Stimulated activated CD4-positive, alpha-beta T cell treated with anti-CD3 and anti-CD28 coated beads, Interleukin-15, amount 100 ng/mL, for 24 hours (primary cell): ENCODE measurements around the gene TAB2.

Experiments
- DNase-seq: peaks from one replicate; pipeline ENCODE4 v3.0.0-alpha.2; 2020

The TAB2 gene, protein sequence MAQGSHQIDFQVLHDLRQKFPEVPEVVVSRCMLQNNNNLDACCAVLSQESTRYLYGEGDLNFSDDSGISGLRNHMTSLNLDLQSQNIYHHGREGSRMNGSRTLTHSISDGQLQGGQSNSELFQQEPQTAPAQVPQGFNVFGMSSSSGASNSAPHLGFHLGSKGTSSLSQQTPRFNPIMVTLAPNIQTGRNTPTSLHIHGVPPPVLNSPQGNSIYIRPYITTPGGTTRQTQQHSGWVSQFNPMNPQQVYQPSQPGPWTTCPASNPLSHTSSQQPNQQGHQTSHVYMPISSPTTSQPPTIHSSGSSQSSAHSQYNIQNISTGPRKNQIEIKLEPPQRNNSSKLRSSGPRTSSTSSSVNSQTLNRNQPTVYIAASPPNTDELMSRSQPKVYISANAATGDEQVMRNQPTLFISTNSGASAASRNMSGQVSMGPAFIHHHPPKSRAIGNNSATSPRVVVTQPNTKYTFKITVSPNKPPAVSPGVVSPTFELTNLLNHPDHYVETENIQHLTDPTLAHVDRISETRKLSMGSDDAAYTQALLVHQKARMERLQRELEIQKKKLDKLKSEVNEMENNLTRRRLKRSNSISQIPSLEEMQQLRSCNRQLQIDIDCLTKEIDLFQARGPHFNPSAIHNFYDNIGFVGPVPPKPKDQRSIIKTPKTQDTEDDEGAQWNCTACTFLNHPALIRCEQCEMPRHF

GRCh38 chr6:149317644-149318571, at the start of gene TAB2:
Gene TAB2 (plus strand): TSS chr6:149317712. CDS start chr6:149369998, 52,286 bp downstream.
- DNase-seq = peak; percentile 87

GRCh38 chr6:149268146-149268545, 49.4 kb upstream of the TAB2 start:
- DNase-seq = no peak

DNA sequence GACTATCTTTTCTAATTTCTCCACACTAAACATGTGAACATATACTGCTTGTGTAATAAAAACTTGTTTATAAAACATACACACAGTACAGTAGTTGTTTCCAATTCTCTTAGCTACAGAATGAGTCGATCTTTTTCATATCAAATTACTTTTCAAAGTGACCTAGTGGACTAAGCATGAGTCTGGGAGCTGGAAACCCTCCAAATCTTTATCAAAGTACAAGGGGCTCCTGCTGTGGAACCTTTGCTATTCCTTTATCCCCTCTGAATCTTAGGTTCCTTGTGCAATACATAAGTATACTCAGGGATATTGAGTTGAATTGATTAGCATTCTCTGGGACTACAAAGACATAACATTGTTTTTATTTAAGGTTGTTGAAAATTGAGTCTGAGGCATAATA, 48.7 kb upstream of the TAB2 start:
- DNase-seq = no peak

DNA sequence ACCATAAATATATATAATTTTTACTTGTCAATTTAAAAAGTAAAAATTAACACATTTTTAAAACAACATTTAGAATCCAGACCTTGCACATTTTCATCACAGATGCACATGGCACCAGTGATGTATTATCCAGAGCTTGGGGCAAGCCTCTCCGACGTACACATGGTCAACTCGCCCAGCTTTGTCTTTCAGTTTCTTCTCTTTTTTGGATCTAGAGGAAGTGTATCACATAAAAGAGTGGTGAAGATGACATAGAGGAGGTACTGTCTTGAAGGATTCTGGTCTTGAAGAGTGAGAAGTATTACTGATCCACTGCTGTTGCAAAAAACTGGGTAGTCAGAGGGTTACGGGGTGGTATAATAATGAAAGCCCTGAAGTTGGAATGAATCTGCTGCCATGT, 46.9 kb upstream of the TAB2 start:
- DNase-seq = no peak

DNA sequence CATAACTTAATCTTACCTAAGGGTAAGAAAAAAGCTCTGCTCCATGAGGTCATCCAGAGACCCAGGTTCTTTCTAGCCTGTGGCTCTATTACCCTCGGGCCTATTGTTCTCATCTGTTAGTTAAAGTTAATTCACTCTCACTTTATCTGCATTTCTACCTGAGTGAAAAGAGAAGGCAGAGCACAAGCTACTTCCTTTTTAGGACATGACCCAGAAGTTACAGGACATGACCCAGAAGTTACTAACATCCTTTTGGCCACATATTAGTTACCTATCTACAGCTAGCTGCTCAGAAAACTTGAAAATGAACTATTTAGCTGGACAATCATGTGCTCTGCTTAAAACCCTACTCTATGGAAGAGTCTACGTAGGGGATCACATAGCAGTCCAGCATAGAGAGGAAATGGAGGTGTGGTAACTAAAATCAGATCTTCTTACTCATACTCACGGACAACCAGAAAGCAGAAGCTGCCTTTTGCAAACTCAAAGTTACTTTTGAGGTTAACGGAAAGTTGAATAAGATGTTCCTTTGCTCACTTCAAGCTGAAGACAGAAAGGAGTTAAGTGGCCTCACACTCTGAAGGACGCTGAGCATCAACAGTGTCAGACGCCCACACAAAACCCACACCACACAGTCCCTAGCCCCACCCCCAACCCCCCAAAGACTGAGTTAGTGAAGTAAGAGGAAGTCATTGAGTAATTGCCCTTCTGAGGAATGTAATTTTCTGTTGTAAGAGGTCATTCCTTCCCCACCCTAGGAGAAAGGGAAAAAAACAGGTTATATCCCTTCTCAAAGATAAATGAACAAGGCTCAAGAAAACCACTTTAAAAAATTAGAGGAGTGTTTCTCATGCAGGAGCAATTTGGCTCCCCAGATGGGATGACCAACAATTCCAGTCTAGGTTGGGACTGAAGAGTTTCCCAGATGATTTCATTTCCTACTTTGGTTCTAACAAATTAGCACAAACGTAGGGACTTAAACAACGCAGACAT, 45.9 kb upstream of the TAB2 start:
- DNase-seq = peak; percentile 84

- DNase-seq = peak; percentile 14
Measured at GRCh38 chr6:149273318-149273717, 44.2 kb upstream of the TAB2 start.

GRCh38 chr6:149275621-149276020, 41.9 kb upstream of the TAB2 start:
- no peak for DNase-seq

GRCh38 chr6:149277621-149278020, 39.9 kb upstream of the TAB2 start:
- no peak for DNase-seq

- no peak for DNase-seq
Measured at GRCh38 chr6:149278997-149279396, 38.5 kb upstream of the TAB2 start.

GRCh38 chr6:149284904-149285303, 32.6 kb upstream of the TAB2 start:
- peak; percentile 19 for DNase-seq

DNA sequence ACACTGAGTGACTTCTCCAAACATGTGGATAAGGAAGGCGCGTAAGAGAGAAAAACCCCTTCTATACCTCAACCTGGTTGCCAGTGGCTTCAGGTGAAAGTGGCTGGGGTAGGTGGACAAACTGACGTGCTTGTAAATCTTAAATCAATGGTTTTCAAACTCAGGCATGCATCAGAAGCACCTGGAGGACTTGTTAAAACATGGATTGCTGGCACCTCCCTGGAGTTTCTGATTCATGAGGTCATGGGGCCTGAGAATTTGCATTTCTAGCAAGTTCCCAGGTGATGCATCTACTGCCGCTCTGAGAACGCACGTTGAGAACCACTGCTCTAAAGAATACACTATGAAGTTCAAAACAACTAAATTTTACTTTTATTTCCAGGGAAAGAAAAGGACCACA, 31.9 kb upstream of the TAB2 start:
- DNase-seq = no peak

DNA sequence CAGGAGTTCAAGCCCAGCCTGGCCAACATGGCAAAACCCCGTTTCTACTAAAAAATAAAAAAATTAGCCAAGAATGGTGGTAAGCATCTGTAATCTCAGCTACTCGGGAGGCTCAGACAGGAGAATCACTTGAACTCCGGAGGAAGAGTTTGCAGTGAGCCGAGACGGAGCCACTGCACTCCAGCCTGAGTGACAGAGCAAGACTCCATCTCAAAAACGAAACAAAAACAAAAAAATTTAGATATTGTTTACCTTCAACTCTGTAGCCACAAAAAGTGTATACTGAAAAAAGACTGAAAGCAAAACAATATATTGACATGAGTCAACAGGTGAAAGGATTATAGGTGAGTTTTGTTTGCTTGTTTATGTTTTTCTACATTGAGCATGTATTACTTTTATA, 30.6 kb upstream of the TAB2 start:
- no peak for DNase-seq

GRCh38 chr6:149289192-149289781, 28.2 kb upstream of the TAB2 start:
- no peak for DNase-seq

DNA sequence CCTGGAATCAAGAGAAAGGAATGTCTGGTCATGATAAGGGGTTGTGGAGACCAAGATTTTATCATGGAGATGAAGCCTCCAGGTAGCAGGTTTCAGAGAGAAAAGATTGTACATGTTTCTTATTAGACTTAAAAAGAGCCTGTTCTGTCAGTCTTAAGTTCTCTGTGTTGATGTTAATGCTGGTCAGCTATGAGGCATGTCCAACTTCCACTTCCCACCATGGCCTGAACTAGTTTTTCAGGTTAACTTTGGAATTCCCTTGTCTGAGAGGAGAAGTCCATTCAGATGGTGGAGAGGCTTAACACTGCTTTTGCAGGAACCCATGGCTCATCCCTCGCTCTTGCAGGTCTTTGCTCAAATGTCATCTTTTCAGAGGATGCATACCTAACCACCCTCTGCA, 27.5 kb upstream of the TAB2 start:
- no peak for DNase-seq

GRCh38 chr6:149293244-149293643, 24.3 kb upstream of the TAB2 start:
- DNase-seq = no peak

GRCh38 chr6:149300563-149300962, 16.9 kb upstream of the TAB2 start:
- no peak for DNase-seq

DNA sequence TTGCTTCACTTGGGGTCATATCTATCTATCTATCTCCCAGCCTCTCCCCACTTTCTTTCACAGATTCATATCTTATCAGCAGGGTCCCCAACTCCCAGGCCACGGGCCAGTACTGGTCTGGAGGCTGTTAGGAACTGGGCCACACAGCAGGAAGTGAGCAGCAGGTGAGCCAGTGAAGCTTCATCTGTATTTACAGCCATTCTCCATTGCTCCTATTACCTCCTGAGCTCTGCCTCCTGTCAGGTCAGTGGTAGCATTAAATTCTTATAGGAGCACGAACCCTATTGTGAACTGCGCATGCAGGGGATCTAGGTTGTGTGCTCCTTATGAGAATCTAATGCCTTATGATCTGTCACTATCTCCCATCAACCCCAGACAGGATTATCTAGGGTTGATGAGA, 14.8 kb upstream of the TAB2 start:
- DNase-seq = no peak

GRCh38 chr6:149303468-149303867, 14.0 kb upstream of the TAB2 start:
- no peak for DNase-seq

DNA sequence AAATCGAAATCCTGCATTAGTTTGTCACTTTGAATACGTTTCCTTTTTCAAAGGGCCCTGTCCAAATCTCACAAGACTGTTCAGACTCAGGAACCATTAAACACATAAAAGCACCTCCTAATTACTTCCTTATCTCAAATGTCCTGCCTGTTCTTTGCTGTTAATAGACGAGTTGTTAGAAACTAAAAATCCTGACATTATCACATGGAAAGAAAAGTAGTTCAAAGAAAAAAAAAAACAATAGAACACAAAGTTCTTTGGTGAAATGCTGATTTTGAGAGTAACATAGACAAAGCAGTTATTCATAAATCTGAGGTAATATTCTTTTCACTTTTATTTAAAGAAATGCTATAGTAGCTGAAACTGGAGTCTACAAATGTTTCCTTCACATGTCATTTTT, 12.1 kb upstream of the TAB2 start:
- no peak for DNase-seq

GRCh38 chr6:149306967-149307366, 10.5 kb upstream of the TAB2 start:
- no peak for DNase-seq

DNA sequence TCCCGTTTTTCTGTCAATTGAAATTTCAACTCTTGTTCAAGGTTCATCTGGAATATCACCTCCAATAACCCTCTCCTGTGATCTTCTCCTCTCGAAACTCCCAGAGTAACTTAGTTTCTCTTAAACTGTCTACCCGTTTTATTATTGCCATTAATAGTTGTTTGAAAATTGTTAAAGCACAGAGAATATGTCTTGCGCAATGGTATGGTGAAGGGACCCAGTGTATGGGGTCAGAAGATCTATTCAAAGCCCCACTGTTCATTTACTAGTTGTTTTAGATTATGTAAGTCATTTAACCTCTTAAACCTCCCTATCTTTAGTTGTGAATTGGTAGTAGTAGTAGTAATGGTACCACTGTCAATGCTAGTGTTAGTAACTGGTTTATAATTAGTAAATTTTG, 6.2 kb upstream of the TAB2 start:
- no peak for DNase-seq

DNA sequence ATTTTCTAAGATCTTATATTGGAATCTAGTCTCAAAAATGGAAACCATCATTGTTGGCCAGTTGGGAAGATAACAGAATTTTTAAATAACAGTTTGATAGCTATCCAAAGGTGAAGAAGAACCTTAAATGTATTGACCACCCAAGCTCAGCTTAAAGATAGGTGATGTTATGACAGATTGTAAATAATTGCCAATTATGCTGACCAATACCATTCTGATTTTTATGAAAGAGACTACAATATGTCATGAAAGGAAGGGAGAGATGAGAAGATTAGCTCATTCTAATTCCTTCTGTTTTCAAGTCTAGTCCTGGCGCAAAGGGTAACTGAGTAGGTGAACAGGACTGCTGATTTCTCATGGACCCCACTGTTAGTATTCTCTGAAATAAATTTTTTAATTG, 5.7 kb upstream of the TAB2 start:
- DNase-seq = no peak
